HG02870 (cell line): ENCODE measurements around the gene DPF3.

Experiments used
- ATAC-seq: cut with Tn5 transposase; IDR thresholded peaks from one replicate; pipeline ENCODE4 v1.9.1; 2021; ENCODE audit warnings: mild to moderate bottlenecking, moderate library complexity; ENCODE audit not compliant: unreplicated experiment

Gene DPF3

GRCh38 chr14:72722201-72722785, 171.6 kb downstream of the DPF3 start:
- no peak for ATAC-seq

GRCh38 chr14:72721083-72721482, 172.8 kb downstream of the DPF3 start:
- ATAC-seq, result no peak

GRCh38 chr14:72717220-72717619, 176.7 kb downstream of the DPF3 start:
- no peak for ATAC-seq

DNA sequence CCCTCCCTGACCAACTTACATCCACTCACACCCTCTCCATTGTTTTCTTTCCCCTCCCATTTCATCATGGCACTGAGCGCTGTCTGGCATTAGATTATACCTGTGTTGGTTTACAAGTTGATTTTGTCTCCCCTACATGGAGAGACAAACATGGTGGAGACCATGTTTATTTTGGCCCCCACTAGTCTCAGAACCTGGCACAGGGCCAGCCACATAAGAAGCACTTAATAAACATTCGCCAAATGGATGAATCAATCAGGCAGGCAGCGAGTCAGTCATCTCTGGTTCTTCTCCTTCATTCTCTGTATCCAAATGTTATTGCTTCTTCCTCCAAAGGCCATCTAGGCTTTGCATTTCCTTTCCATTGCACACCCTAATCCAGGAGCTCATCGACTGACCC, 177.4 kb downstream of the DPF3 start:
- ATAC-seq, result no peak

GRCh38 chr14:72715850-72716228, 178.1 kb downstream of the DPF3 start:
- ATAC-seq, result no peak

GRCh38 chr14:72715215-72715849, 178.6 kb downstream of the DPF3 start:
- no peak for ATAC-seq

- no peak for ATAC-seq
These were observed 179.1 kb downstream of the DPF3 start for GRCh38 chr14:72714871-72715214.

- no peak for ATAC-seq
These were observed 179.8 kb downstream of the DPF3 start for GRCh38 chr14:72714094-72714493.

- no peak for ATAC-seq
These were observed 182.0 kb downstream of the DPF3 start for GRCh38 chr14:72711936-72712335.

DNA sequence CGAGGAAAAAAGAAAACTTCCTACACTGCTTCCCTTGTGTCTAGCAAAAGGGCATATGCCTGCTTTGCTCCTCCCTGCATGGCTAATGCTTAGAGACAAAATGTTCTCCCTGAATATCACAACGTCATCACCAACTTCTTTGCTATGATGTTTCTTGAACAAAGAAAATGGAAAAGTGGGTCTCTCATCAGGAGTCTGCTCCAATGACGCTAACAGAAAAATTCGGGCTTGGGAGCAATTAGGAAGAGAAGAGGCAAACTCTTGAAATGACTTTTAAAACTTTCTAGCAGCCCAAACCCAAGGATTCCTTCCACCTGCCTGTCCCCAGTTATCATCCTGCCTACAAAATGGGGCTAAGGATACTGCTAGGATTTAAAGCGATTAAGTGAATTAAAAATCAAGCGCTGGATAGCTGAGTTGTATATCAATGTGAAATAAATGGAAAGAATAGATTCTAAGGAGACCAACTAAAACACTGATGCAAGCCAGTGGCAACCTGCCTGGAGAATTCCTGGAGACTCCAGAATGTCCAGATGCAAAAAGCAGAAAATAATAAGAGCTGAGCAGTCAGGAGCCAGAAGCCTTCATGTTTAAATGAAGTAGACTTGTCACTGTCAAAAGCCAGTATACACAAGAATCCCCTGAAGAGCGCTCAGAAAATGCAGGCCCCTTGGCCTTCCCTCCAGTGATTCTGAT, 183.8 kb downstream of the DPF3 start:
- ATAC-seq, result no peak

DNA sequence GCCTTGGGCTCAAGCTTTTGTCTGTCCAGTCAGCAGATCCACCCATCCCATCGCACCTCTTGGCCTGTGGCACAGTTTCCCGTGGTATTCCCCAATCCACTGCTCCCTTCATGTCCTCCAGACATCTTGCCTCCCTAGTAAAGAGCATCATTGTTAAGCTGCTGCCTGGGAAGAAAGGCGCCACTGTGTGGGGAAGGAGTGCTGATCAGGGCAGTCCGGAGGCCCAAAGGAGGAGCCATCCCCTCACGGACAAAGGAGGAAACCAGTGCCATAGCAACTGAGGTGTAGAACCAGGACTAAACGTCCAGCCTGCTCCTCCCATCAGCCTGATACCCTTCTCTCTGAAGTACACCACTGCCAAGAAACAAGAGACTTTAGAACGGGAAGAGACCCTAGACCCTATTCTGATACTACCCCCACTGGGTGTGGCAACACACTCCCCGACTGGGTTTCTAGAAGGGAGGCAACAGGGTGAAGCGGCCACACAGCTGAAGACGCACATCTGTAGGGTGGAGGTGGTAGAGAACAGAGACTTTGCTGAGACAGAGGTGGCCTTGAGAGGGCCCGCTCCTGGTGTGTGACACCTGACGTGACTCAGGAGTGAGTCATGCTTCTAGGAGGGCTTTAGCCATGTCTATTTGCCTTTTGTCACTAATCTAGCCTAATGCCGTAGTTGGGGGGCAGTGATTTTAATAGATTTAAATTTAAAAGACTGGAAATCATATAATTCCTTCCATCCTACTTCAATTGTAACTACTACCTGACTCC, 185.0 kb downstream of the DPF3 start:
- ATAC-seq, result no peak

GRCh38 chr14:72708222-72708621, 185.7 kb downstream of the DPF3 start:
- ATAC-seq, result no peak

DNA sequence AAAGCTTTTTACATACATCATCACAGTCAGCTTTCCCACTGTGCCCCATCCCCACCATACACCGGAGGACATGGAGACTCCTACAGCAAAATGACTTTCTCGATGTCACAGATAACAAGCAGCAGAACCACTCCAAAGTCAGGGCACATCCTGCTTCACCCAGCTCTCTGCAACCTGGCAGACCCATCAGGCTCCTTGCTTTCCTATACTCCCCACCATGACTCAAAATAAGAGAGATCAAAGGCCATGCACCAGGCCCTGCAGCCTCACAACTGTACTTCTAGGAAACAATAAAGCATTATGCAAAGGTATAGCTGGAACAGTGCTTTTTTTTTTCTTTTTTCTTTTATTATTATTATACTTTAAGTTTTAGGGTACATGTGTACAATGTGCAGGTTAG, 187.4 kb downstream of the DPF3 start:
- ATAC-seq, result no peak

- no peak for ATAC-seq
These were observed 189.4 kb downstream of the DPF3 start for GRCh38 chr14:72704502-72704901.

DNA sequence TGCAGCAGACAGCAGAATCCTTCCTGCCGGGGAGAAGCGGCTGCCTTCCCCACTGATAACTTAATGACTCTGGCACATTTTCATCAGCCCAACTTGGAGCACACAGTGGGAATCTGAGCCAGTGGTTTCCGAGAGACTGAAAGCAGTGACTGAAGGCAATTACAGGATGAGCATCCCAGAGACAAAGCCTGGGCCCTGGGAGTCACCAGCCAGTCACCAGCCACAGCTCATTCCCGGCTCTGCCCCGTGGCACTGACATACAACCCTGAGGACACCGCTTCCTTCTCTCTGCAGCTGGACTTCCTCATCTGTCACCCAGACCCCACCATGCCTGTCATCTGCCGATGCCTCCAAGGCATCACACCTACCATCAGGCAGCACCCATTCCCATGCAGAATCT, 192.3 kb downstream of the DPF3 start:
- ATAC-seq, result no peak

DNA sequence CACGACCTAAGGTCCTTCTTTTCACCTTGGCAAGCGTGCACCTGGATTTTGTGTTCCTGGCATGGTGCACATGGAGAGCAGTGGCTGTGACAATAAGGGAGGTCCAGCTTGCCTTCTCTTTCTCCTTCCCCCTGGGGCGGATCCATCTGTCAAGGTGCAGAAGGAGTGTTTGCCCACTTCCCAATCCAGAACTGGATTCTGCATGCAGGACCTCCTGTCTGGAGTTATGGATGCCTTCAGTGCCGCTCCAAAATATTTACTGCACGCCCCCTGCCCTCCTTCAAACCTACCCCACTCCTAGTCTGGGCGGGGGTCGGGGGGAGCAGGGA, 192.7 kb downstream of the DPF3 start:
- ATAC-seq, result no peak

GRCh38 chr14:72700338-72701236, 193.3 kb downstream of the DPF3 start:
- ATAC-seq, result no peak

- ATAC-seq, result no peak
These were observed 194.0 kb downstream of the DPF3 start for GRCh38 chr14:72699852-72700257.

- no peak for ATAC-seq
These were observed 194.5 kb downstream of the DPF3 start for GRCh38 chr14:72699443-72699842.

GRCh38 chr14:72692696-72693095, 201.2 kb downstream of the DPF3 start:
- ATAC-seq, result no peak

DNA sequence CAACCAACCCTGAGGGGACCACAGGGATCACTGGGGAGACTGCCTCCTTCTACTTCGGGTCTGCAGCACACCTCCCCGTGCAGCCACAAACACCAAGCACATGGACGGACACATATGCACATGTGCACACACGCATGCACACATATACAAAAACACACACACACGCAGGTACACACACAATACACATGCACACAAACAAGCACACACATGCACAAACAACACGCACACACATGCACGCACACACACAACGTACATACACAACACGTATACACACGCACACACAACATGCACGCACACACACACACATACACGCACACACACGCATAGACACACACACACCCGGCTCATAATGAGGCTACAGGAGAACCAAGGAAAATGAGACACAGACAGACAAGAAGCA, 203.6 kb downstream of the DPF3 start:
- ATAC-seq, result no peak
